NB4 (cell line): ENCODE data around the gene KCNQ4.

Experiments
- POLR2A ChIP-seq: IDR thresholded peaks from 2 replicates; pipeline ENCODE4 v1.6.1; 2011; ENCODE audit warnings: mild to moderate bottlenecking; ENCODE audit not compliant: insufficient read length; ENCODE audit errors: extremely low read depth
- TF ChIP-seq, protein P1 (sequence below): IDR thresholded peaks from one replicate; pipeline ENCODE4 v1.5.1; 2012; ENCODE audit warnings: low read depth, low read length

DNA sequence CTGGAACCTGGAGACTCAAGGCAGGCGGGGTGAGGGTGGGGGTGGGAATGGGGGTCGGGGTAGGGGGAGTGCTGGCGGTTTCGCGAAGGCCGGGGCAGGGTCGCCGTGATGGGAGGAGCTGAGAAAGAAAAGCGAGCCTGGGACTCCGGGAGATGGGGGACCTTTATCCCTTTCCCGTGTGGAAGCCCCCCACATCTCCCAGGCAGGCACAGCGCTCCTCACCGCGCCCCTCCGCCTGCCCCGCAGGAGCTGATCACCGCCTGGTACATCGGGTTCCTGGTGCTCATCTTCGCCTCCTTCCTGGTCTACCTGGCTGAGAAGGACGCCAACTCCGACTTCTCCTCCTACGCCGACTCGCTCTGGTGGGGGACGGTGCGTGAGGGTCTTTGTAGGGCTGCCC, 35.5 kb downstream of the KCNQ4 start:
- TF ChIP-seq, protein P1, sequence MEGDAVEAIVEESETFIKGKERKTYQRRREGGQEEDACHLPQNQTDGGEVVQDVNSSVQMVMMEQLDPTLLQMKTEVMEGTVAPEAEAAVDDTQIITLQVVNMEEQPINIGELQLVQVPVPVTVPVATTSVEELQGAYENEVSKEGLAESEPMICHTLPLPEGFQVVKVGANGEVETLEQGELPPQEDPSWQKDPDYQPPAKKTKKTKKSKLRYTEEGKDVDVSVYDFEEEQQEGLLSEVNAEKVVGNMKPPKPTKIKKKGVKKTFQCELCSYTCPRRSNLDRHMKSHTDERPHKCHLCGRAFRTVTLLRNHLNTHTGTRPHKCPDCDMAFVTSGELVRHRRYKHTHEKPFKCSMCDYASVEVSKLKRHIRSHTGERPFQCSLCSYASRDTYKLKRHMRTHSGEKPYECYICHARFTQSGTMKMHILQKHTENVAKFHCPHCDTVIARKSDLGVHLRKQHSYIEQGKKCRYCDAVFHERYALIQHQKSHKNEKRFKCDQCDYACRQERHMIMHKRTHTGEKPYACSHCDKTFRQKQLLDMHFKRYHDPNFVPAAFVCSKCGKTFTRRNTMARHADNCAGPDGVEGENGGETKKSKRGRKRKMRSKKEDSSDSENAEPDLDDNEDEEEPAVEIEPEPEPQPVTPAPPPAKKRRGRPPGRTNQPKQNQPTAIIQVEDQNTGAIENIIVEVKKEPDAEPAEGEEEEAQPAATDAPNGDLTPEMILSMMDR = no peak
- TF ChIP-seq POLR2A = no peak
